ENCODE results near the gene STBD1.

DNA sequence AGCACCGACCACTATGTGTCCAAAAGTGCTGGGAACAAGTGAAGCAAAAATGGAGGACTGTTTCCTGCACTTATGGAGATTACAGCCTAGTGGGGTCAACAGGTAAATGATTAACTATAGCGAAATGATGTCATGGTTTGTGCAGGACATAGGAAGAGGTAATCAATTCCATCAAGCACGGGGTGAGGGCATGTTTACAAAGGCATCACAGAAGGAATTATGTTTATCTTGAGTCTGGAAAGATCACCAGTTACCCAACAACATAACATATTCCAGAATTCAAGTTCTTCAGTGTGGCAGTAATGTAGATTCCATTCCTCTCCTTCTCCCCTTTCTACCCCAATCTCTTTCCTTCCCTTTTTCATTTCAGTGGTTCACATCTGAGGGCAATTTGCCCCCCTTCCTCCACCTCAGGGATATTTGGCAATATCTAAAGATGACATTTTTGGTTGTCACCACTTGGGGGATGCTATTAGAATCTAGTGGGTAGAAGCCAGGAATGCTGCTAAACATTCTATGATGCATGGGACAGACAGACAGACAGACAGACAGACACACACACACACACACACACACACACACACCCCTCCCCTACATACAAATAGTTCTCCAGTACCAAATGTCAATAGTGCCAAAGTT is 30.9 kb upstream of the STBD1 start:
- TF ChIP-seq TAF1 (IDR thresholded peaks at IDR 0.05; ENCODE audit: low read depth) (no peak), RAD21 (conservative IDR thresholded peaks at IDR 0.05) (no peak), EZH2 (IDR thresholded peaks at IDR 0.05; ENCODE audit: borderline replicate concordance, insufficient read depth, low read length, poor library complexity, severe bottlenecking) (no peak)
- TF ChIP-seq, protein P1, sequence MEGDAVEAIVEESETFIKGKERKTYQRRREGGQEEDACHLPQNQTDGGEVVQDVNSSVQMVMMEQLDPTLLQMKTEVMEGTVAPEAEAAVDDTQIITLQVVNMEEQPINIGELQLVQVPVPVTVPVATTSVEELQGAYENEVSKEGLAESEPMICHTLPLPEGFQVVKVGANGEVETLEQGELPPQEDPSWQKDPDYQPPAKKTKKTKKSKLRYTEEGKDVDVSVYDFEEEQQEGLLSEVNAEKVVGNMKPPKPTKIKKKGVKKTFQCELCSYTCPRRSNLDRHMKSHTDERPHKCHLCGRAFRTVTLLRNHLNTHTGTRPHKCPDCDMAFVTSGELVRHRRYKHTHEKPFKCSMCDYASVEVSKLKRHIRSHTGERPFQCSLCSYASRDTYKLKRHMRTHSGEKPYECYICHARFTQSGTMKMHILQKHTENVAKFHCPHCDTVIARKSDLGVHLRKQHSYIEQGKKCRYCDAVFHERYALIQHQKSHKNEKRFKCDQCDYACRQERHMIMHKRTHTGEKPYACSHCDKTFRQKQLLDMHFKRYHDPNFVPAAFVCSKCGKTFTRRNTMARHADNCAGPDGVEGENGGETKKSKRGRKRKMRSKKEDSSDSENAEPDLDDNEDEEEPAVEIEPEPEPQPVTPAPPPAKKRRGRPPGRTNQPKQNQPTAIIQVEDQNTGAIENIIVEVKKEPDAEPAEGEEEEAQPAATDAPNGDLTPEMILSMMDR (IDR thresholded peaks at IDR 0.05; ENCODE audit: poor library complexity, severe bottlenecking) = no peak
- TF ChIP-seq, protein P2, sequence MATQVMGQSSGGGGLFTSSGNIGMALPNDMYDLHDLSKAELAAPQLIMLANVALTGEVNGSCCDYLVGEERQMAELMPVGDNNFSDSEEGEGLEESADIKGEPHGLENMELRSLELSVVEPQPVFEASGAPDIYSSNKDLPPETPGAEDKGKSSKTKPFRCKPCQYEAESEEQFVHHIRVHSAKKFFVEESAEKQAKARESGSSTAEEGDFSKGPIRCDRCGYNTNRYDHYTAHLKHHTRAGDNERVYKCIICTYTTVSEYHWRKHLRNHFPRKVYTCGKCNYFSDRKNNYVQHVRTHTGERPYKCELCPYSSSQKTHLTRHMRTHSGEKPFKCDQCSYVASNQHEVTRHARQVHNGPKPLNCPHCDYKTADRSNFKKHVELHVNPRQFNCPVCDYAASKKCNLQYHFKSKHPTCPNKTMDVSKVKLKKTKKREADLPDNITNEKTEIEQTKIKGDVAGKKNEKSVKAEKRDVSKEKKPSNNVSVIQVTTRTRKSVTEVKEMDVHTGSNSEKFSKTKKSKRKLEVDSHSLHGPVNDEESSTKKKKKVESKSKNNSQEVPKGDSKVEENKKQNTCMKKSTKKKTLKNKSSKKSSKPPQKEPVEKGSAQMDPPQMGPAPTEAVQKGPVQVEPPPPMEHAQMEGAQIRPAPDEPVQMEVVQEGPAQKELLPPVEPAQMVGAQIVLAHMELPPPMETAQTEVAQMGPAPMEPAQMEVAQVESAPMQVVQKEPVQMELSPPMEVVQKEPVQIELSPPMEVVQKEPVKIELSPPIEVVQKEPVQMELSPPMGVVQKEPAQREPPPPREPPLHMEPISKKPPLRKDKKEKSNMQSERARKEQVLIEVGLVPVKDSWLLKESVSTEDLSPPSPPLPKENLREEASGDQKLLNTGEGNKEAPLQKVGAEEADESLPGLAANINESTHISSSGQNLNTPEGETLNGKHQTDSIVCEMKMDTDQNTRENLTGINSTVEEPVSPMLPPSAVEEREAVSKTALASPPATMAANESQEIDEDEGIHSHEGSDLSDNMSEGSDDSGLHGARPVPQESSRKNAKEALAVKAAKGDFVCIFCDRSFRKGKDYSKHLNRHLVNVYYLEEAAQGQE (IDR thresholded peaks at IDR 0.05; ENCODE audit: borderline replicate concordance) = no peak
